Measurements from ENCODE around the gene PDE6C.

The PDE6C gene

DNA sequence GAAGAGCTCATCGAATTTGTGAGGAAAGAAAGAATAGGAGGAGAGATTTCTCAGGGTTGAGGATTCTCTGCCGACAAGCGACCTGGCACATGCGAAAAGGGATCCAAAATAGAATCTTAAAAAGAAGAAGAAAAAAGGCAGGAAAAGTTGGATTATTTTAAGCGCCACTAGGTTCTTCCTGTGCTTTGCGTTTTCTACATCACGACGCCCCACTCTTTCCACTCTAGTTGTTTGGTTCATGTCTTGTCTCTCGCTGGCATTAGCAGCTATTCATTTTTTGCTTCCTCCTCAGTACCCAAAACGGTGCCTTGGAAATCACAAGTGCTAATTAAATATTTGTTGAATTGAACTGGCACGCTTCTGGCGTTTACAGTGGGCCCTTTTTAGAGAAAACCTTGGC is 90.7 kb downstream of the PDE6C start:
- TF ChIP-seq, protein P1, sequence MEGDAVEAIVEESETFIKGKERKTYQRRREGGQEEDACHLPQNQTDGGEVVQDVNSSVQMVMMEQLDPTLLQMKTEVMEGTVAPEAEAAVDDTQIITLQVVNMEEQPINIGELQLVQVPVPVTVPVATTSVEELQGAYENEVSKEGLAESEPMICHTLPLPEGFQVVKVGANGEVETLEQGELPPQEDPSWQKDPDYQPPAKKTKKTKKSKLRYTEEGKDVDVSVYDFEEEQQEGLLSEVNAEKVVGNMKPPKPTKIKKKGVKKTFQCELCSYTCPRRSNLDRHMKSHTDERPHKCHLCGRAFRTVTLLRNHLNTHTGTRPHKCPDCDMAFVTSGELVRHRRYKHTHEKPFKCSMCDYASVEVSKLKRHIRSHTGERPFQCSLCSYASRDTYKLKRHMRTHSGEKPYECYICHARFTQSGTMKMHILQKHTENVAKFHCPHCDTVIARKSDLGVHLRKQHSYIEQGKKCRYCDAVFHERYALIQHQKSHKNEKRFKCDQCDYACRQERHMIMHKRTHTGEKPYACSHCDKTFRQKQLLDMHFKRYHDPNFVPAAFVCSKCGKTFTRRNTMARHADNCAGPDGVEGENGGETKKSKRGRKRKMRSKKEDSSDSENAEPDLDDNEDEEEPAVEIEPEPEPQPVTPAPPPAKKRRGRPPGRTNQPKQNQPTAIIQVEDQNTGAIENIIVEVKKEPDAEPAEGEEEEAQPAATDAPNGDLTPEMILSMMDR (IDR thresholded peaks at IDR 0.05; ENCODE audit: low read depth, low read length): no peak
- in situ Hi-C loops (cut with HindIII; ENCODE audit: low sequenced_read_pairs): no loop called here
- peak overlapping the region; percentile 71 for H3K4me3 ChIP-seq (ENCODE audit: low read depth, low read length)
- no peak for DNase-seq (ENCODE audit: low read depth, low spot score)

DNA sequence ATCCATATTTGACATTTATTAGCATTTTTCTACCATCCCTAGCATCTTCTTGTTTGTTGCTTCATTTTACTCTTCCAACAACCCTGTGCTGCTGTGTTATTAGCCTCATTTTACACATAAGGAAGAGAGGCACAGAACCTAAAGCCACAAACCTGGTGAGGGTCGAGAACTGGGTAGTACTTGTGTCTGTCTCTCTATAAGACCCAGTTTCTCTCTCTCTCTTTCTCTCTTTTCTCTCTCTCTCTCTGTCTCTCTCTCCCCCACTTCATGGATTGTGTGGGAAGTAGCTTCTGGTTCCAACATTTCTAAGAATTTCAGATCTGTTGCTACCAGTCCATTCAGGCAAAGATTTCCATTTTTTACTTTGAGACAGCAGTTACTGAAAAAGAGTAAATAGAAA is 91.5 kb downstream of the PDE6C start:
- TF ChIP-seq, protein P1 (IDR thresholded peaks at IDR 0.05; ENCODE audit: low read depth, low read length): no peak
- no peak for DNase-seq (ENCODE audit: low read depth, low spot score)
- in situ Hi-C loops (cut with HindIII; ENCODE audit: low sequenced_read_pairs): no loop called here
- H3K4me3 ChIP-seq (ENCODE audit: low read depth, low read length): no peak overlapping the region

DNA sequence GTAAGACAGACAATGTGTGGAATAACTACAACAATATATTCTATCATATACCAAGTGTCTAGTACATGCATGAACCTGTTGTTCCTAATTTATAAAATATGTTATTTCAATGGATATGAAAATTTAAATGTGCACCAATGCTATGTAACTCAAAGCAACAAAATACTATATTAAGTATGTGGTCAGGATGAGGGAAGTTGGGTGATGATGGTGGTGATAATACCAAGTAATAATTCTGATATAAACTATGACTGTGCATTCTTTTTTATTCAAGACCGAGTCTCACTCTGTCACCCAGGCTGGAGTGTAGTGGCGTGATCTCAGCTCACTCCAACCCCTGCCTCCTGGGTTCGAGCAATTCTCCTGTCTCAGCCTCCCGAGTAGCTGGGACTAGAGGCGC is 92.1 kb downstream of the PDE6C start:
- in situ Hi-C loops (cut with HindIII; ENCODE audit: low sequenced_read_pairs): no loop called here
- DNase-seq (ENCODE audit: low read depth, low spot score): no peak
- TF ChIP-seq, protein P1 (IDR thresholded peaks at IDR 0.05; ENCODE audit: low read depth, low read length): no peak
- no peak overlapping the region for H3K4me3 ChIP-seq (ENCODE audit: low read depth, low read length)

DNA sequence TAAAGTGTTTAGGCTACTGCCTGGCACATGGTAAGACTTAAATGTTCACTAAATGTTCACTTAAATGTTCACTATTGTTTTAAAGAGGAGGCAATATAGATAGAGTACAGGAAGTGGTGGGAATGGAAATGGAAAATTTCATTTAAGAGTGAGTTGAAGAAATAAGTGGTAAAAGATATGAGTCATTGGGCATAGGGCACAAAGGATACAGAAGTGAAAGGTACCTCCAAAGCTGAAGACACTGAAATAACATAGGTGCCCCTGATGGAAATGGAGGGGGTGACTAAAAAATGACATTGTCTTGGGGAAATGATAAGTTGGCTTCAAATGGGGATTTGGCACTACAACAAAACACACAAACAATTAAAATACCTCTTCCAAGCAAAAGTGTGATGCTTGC is 95.3 kb downstream of the PDE6C start:
- DNase-seq (ENCODE audit: low read depth, low spot score): no peak
- no peak overlapping the region for H3K4me3 ChIP-seq (ENCODE audit: low read depth, low read length)
- in situ Hi-C loops (cut with HindIII; ENCODE audit: low sequenced_read_pairs): no loop called here
- TF ChIP-seq, protein P1 (IDR thresholded peaks at IDR 0.05; ENCODE audit: low read depth, low read length): no peak

DNA sequence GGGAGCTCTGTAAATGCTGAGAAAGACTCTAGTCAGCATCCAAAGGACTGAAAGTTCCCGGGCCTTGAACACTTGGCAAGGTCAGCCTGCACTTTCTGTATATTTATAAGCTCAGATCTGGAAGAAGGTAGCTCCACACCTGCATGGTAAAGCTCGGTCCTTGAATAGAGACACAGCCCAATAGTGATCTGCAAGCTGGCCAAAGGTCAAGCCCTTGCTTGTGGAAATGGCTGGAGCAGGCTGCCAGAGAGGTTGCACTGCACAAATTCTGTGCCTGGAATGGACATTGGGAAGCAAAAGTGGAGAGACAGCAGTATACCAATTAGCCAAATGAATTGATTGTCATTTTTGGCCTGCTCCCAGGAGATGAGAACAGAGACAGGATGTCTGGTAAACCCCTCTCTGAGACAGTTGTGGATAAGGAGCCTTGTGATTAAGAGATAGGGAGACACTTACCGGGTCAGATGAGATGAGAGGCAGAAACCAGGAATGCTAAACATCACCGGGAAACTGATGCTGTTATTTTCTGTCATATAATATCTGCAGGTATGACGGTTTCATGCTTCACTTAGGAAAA is 98.1 kb downstream of the PDE6C start:
- in situ Hi-C loops (cut with HindIII; ENCODE audit: low sequenced_read_pairs): no loop called here
- H3K4me3 ChIP-seq (ENCODE audit: low read depth, low read length): no peak overlapping the region
- TF ChIP-seq, protein P1 (IDR thresholded peaks at IDR 0.05; ENCODE audit: low read depth, low read length): no peak
- DNase-seq (ENCODE audit: low read depth, low spot score): no peak

DNA sequence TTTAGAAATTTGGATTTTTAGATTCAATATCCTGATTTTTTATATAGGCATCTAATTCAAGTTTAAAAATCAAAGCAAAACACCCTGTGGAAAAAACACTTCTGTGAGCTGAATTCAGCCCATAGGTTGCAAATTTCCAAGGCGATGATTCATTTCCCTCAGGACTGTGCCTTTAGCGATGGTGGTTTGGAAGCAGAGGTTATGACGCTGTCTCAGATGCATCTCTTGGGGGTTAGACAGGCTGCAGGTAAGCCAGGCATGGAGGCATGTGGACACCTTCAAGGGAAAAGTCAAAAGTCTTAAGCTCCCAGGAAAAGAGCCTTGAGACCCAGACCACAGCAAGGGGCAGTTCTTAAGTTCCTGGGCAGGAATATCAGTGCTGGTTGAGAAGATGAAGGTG is 99.6 kb downstream of the PDE6C start:
- peak; percentile 4 for DNase-seq (ENCODE audit: low read depth, low spot score)
- H3K4me3 ChIP-seq (ENCODE audit: low read depth, low read length): no peak overlapping the region
- TF ChIP-seq, protein P1 (IDR thresholded peaks at IDR 0.05; ENCODE audit: low read depth, low read length): no peak
- in situ Hi-C loops (cut with HindIII; ENCODE audit: low sequenced_read_pairs): no loop called here

DNA sequence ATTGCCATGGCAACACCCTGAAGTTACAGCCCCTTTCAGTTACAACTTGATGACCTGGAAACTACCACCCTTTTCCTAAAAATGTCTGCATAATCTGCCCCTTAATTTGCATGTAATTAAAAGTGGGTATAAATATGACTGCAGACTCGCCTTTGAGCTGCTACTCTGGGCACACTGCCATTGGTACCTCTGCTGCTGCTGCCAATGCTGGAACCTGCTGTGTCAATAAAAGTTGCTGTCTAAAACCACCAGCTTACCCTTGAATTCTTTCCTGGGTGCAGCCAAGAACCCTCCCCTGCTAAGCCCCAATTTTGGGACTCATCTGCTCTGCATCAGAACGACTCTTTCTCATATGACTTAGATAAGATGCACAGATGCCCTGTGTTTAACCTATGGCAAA is 100.3 kb downstream of the PDE6C start:
- H3K4me3 ChIP-seq (ENCODE audit: low read depth, low read length): no peak overlapping the region
- DNase-seq (ENCODE audit: low read depth, low spot score): no peak
- TF ChIP-seq, protein P1 (IDR thresholded peaks at IDR 0.05; ENCODE audit: low read depth, low read length): no peak
- in situ Hi-C loops (cut with HindIII; ENCODE audit: low sequenced_read_pairs): no loop called here

Measured in astrocyte of the spinal cord (primary cell).